SK-N-SH (cell line): Measurements from ENCODE around the gene SH3PXD2A. TPM values are rescaled to one million over a fixed set of nuclear protein-coding genes. Genes with fewer than 3 reads are reported as not detected.

Experiments used
- CTCF ChIA-PET: fragments of 300-600, 350-600 bp; formaldehyde crosslinking; extraction: SDS; loops from one replicate; lab custom pipeline; 2021; lab: Yijun Ruan, JAX
- POLR2A ChIA-PET: fragments of 350-600 bp; sonication (Branson Sonifier 250); formaldehyde crosslinking; extraction: SDS; loops from one replicate; lab custom pipeline; 2020; ENCODE audit warnings: antibody characterized with exemption, inconsistent platforms; lab: Yijun Ruan, JAX
- DNase-seq: peaks from one replicate; pipeline ENCODE4 v3.0.0; 2012
- H2AFZ ChIP-seq: fragments of 200-600 bp; sonication (generic); 2 replicates; pipeline ENCODE4 v1.8.1; 2016; ENCODE audit warnings: antibody characterized with exemption, mild to moderate bottlenecking, low read depth
- H3F3A ChIP-seq: fragments of 200-600 bp; sonication (generic); replicated peaks from 2 replicates; pipeline ENCODE3; 2016; ENCODE audit warnings: antibody characterized with exemption, mild to moderate bottlenecking; ENCODE audit not compliant: insufficient read depth
- H3K27ac ChIP-seq, 2 experiments: fragments of 200-500 bp in 1 of 2; fragments of 200-600 bp in 1 of 2; sonication (Bioruptor generic) in 1 of 2; sonication (generic), shearing (Covaris generic) in 1 of 2; 2 replicates each; pipeline versions ENCODE4 v1.5.1 to v1.6.1; 2014 to 2016; ENCODE audit warnings: low read depth in 2 of 2, inconsistent platforms in 1 of 2, low read length in 1 of 2, mild to moderate bottlenecking in 1 of 2, mixed read lengths in 1 of 2
- H3K27me3 ChIP-seq: fragments of 200-600 bp; sonication (generic), shearing (Covaris generic); 2 replicates; pipeline ENCODE4 v1.6.1; 2016; ENCODE audit warnings: mixed run types; ENCODE audit not compliant: insufficient read depth
- H3K36me3 ChIP-seq, 2 experiments: fragments of 200-500 bp in 1 of 2; fragments of 200-600 bp in 1 of 2; sonication (Bioruptor generic) in 1 of 2; sonication (generic) in 1 of 2; replicated peaks in 1 of 2; 2 replicates each; pipeline versions ENCODE3 to v1.5.1; 2014 to 2016; ENCODE audit warnings: low read length in 1 of 2, mild to moderate bottlenecking in 1 of 2; ENCODE audit not compliant: insufficient read depth in 2 of 2, control insufficient read depth in 1 of 2
- H3K4me1 ChIP-seq, 2 experiments: fragments of 200-500 bp in 1 of 2; fragments of 200-600 bp in 1 of 2; sonication (Bioruptor generic) in 1 of 2; sonication (generic), shearing (Covaris generic) in 1 of 2; 2 replicates each; pipeline versions ENCODE4 v1.5.1 to v1.6.1; 2014 to 2016; ENCODE audit warnings: low read depth in 1 of 2, low read length in 1 of 2, mixed run types in 1 of 2; ENCODE audit not compliant: insufficient read depth in 2 of 2, control insufficient read depth in 1 of 2
- H3K4me2 ChIP-seq: fragments of 200-600 bp; sonication (generic), shearing (Covaris generic); 2 replicates; pipeline ENCODE4 v1.6.1; 2017; ENCODE audit warnings: mixed run types
- H3K4me3 ChIP-seq, 2 experiments: fragments of 200-500 bp in 1 of 2; fragments of 200-600 bp in 1 of 2; sonication (Bioruptor generic) in 1 of 2; sonication (generic), shearing (Covaris generic) in 1 of 2; 2 replicates each; pipeline versions ENCODE4 v1.5.1 to v1.8.1; 2014 to 2016; ENCODE audit warnings: low read depth in 2 of 2, inconsistent platforms in 1 of 2, low read length in 1 of 2, mild to moderate bottlenecking in 1 of 2, mixed read lengths in 1 of 2, moderate library complexity in 1 of 2
- H3K79me2 ChIP-seq: fragments of 200-600 bp; sonication (generic); 2 replicates; pipeline ENCODE4 v1.8.1; 2017; ENCODE audit warnings: mild to moderate bottlenecking; ENCODE audit not compliant: insufficient read depth
- H3K9ac ChIP-seq: fragments of 200-600 bp; sonication (generic); 2 replicates; pipeline ENCODE4 v1.6.1; 2017; ENCODE audit warnings: mixed run types
- H3K9me2 ChIP-seq: fragments of 200-600 bp; sonication (generic); 2 replicates; pipeline ENCODE4 v1.6.1; 2017; ENCODE audit warnings: mixed run types
- H3K9me3 ChIP-seq: fragments of 200-600 bp; sonication (generic); 2 replicates; pipeline ENCODE4 v1.6.1; 2017; ENCODE audit warnings: mixed run types, mild to moderate bottlenecking, moderate library complexity
- H4K20me1 ChIP-seq: fragments of 200-600 bp; sonication (generic); 2 replicates; pipeline ENCODE4 v1.6.1; 2017; ENCODE audit warnings: mild to moderate bottlenecking, mixed run types; ENCODE audit not compliant: insufficient read depth
- CHD2 ChIP-seq: fragments of 150-350 bp; IDR thresholded peaks from 2 replicates; pipeline ENCODE4 v1.6.1; 2018; ENCODE audit warnings: low read length; ENCODE audit not compliant: partially characterized antibody
- EP300 ChIP-seq, 2 experiments: IDR thresholded peaks; 2 replicates each; pipeline versions ENCODE4 v1.4.0 to v1.6.1; 2012; ENCODE audit warnings: borderline replicate concordance in 1 of 2, low read depth in 1 of 2, low read length in 1 of 2
- EZH2phosphoT487 ChIP-seq: fragments of 200-600 bp; sonication (generic); IDR thresholded peaks from 2 replicates; pipeline ENCODE4 v1.6.1; 2017; ENCODE audit warnings: low read depth, mixed run types, mild to moderate bottlenecking, antibody characterized with exemption, moderate library complexity, borderline replicate concordance
- FOXJ3 ChIP-seq: sonication (generic); formaldehyde crosslinking; IDR thresholded peaks from 2 replicates; pipeline ENCODE4 v1.5.1; 2020; ENCODE audit warnings: mild to moderate bottlenecking, missing genetic modification reagents
- FOXM1 ChIP-seq: IDR thresholded peaks from 2 replicates; pipeline ENCODE4 v1.4.0; 2012; ENCODE audit warnings: low read depth, mild to moderate bottlenecking
- GABPA ChIP-seq: IDR thresholded peaks from 2 replicates; pipeline ENCODE4 v1.4.0; 2012; ENCODE audit warnings: low read depth, mild to moderate bottlenecking
- GATA2 ChIP-seq: sonication (generic); formaldehyde crosslinking; IDR thresholded peaks from 2 replicates; pipeline ENCODE4 v1.5.0; 2020; ENCODE audit warnings: mild to moderate bottlenecking, missing genetic modification reagents
- JUND ChIP-seq: IDR thresholded peaks from 2 replicates; pipeline ENCODE4 v1.4.0; 2012
- MEF2A ChIP-seq: IDR thresholded peaks from 2 replicates; pipeline ENCODE4 v1.4.0; 2012; ENCODE audit warnings: low read depth, borderline replicate concordance
- MXI1 ChIP-seq: IDR thresholded peaks from 2 replicates; pipeline ENCODE4 v1.6.1; 2012; ENCODE audit warnings: mild to moderate bottlenecking, low read depth, low read length, improper control_type of control experiment
- NFIC ChIP-seq: IDR thresholded peaks from 2 replicates; pipeline ENCODE4 v1.4.0; 2012; ENCODE audit warnings: borderline replicate concordance
- NRF1 ChIP-seq: IDR thresholded peaks from 2 replicates; pipeline ENCODE4 v1.6.1; 2012; ENCODE audit warnings: low read depth, mild to moderate bottlenecking, low read length
- POLR2AphosphoS5 ChIP-seq: IDR thresholded peaks from 2 replicates; pipeline ENCODE4 v1.6.1; 2012; ENCODE audit warnings: low read depth, low read length
- RAD21 ChIP-seq: IDR thresholded peaks from 2 replicates; pipeline ENCODE4 v1.6.1; 2012; ENCODE audit warnings: mild to moderate bottlenecking, low read length
- RCOR1 ChIP-seq: fragments of 150-350 bp; IDR thresholded peaks from 2 replicates; pipeline ENCODE4 v1.6.1; 2017; ENCODE audit warnings: antibody characterized with exemption, low read length
- RFX5 ChIP-seq: IDR thresholded peaks from 2 replicates; pipeline ENCODE4 v1.6.1; 2012; ENCODE audit warnings: mild to moderate bottlenecking, improper control_type of control experiment, low read length
- RXRA ChIP-seq: IDR thresholded peaks from 2 replicates; pipeline ENCODE4 v1.4.0; 2012; ENCODE audit warnings: low read depth, mild to moderate bottlenecking, borderline replicate concordance
- SIN3A ChIP-seq: IDR thresholded peaks from 2 replicates; pipeline ENCODE4 v1.6.1; 2012; ENCODE audit warnings: low read depth, mild to moderate bottlenecking, low read length, moderate library complexity, borderline replicate concordance
- SMC3 ChIP-seq: IDR thresholded peaks from 2 replicates; pipeline ENCODE4 v1.6.1; 2012; ENCODE audit warnings: low read depth, low read length, improper control_type of control experiment
- TAF1 ChIP-seq: IDR thresholded peaks from 2 replicates; pipeline ENCODE4 v1.6.1; 2012; ENCODE audit warnings: low read depth, mild to moderate bottlenecking, low read length, moderate library complexity, borderline replicate concordance
- TEAD4 ChIP-seq: IDR thresholded peaks from 2 replicates; pipeline ENCODE4 v1.4.0; 2012; ENCODE audit warnings: mild to moderate bottlenecking, borderline replicate concordance; ENCODE audit not compliant: insufficient read depth
- WGBS: methylation state at CpG from one replicate; pipeline ENCODE4 v1.1.6; 2017; ENCODE audit warnings: low lambda C conversion rate; 5-methylcytosine and 5-hydroxymethylcytosine counted together
- polyA plus RNA-seq, 3 experiments: library from polyadenylated mRNA; depleted of rRNA; stranded (reverse); fragments of >200 nt; gene quantifications; 2 replicates each; pipeline ENCODE4 v1.2.3, GENCODE V29; 2012
- TF ChIP-seq, protein P1 (sequence below): IDR thresholded peaks from 2 replicates; pipeline ENCODE4 v1.4.0; 2012; ENCODE audit warnings: low read depth
- TF ChIP-seq, protein P2 (sequence below): IDR thresholded peaks from 2 replicates; pipeline ENCODE4 v1.4.0; 2012; ENCODE audit warnings: low read depth, borderline replicate concordance
- TF ChIP-seq, protein P3 (sequence below): IDR thresholded peaks from 2 replicates; pipeline ENCODE4; 2012
- TF ChIP-seq, protein P4 (sequence below): fragments of 200-600 bp; sonication (generic); IDR thresholded peaks from 2 replicates; pipeline ENCODE4 v1.6.1; 2017; ENCODE audit warnings: antibody characterized with exemption, mild to moderate bottlenecking, moderate library complexity
- TF ChIP-seq, protein P5 (sequence below): IDR thresholded peaks from 2 replicates; pipeline ENCODE4 v1.4.0; 2012; ENCODE audit warnings: low read depth, borderline replicate concordance

The SH3PXD2A gene
- polyA plus RNA-seq, 1 of the 3 experiments (the other 2 are of a cell fraction), result 2.5 TPM

- TF ChIP-seq, protein P1, sequence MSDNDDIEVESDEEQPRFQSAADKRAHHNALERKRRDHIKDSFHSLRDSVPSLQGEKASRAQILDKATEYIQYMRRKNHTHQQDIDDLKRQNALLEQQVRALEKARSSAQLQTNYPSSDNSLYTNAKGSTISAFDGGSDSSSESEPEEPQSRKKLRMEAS, result no peak
- TF ChIP-seq, protein P2, sequence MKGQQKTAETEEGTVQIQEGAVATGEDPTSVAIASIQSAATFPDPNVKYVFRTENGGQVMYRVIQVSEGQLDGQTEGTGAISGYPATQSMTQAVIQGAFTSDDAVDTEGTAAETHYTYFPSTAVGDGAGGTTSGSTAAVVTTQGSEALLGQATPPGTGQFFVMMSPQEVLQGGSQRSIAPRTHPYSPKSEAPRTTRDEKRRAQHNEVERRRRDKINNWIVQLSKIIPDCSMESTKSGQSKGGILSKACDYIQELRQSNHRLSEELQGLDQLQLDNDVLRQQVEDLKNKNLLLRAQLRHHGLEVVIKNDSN, result no peak
- no peak for TF ChIP-seq RXRA
- TF ChIP-seq TAF1, result no peak
- TF ChIP-seq, protein P3, sequence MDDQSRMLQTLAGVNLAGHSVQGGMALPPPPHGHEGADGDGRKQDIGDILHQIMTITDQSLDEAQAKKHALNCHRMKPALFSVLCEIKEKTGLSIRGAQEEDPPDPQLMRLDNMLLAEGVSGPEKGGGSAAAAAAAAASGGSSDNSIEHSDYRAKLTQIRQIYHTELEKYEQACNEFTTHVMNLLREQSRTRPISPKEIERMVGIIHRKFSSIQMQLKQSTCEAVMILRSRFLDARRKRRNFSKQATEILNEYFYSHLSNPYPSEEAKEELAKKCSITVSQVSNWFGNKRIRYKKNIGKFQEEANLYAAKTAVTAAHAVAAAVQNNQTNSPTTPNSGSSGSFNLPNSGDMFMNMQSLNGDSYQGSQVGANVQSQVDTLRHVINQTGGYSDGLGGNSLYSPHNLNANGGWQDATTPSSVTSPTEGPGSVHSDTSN, result no peak
- peak; percentile 54; the same call in 1 of the 2 replicates for TF ChIP-seq MXI1
- TF ChIP-seq FOXJ3 (CRISPR knock-in tag), result no peak
- TF ChIP-seq JUND, result no peak
- no peak for TF ChIP-seq TEAD4
- no peak for TF ChIP-seq NFIC
- TF ChIP-seq RCOR1, result peak; percentile 73; the same call in 1 of the 2 replicates
- peak; percentile 61 for TF ChIP-seq GATA2 (CRISPR knock-in tag)
- no peak for TF ChIP-seq SIN3A
- no peak for TF ChIP-seq SMC3
- no peak for TF ChIP-seq POLR2AphosphoS5
Observed at GRCh38 chr10:103876155-103876554, 20.8 kb upstream of the SH3PXD2A start (continued).

DNA sequence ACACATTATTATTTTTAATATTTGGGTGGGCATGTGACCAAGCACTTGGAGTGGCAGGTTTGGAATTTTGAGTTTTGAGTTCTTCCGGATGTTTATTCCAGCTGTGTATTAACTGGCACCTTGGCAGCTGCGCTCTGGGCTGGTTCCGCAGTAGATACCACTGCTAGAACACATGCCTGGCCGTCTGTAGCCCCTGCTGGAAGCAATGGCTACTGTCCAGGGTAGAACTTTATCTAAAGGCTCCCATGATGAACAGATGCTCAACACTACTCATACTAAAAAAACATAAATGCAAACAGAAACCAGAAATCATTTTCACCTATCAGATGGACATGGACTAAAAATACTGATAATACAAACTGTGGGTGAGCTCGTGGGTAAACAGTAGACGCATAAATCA, 19.4 kb upstream of the SH3PXD2A start:
- H4K20me1 ChIP-seq, result no peaks in the 10 kb centered on the region
- H3K4me1 ChIP-seq, result peaks cover 0 to 19% of the 10 kb centered on the region in 2 experiments; a peak in 2 of 4 replicates
- WGBS, result 71% methylated on average over 6 of the region's 6 CpGs
- H3K79me2 ChIP-seq, result no peaks in the 10 kb centered on the region
- no peak overlapping the region for H3K9ac ChIP-seq
- H3K9me3 ChIP-seq, result no peaks in the 10 kb centered on the region
- no peak overlapping the region for H3K4me3 ChIP-seq
- no peaks in the 10 kb centered on the region for H3F3A ChIP-seq
- peaks cover 9 to 13% of the 10 kb centered on the region in 2 experiments for H3K36me3 ChIP-seq
- peak overlapping the region in 1 of 2 experiments; percentile 88; a peak in 2 of 4 replicates for H3K27ac ChIP-seq
- H3K27me3 ChIP-seq, result no peaks in the 10 kb centered on the region
- H3K4me2 ChIP-seq, result no peak overlapping the region
- no peak overlapping the region for H2AFZ ChIP-seq
- peak; percentile 77 for DNase-seq
- H3K9me2 ChIP-seq, result no peaks in the 10 kb centered on the region
- CTCF ChIA-PET, result interaction anchor here (0.8 to 4.8 kb wide), 15 partner anchors 8 to 189 kb away, joined by 3 to 31 read pairs (median 4); partner anchors contain the start of gene SH3PXD2A
- POLR2A ChIA-PET, result interaction anchor here (0.7 kb wide), 1 partner anchor 19 kb away, joined by 3 read pairs; no protein-coding TSS in a partner anchor
- TF ChIP-seq RXRA, result no peak
- TF ChIP-seq RFX5, result 0 out of 2 replicates have a peak, but pooled peaks have one; percentile 8
- TF ChIP-seq, protein P4, sequence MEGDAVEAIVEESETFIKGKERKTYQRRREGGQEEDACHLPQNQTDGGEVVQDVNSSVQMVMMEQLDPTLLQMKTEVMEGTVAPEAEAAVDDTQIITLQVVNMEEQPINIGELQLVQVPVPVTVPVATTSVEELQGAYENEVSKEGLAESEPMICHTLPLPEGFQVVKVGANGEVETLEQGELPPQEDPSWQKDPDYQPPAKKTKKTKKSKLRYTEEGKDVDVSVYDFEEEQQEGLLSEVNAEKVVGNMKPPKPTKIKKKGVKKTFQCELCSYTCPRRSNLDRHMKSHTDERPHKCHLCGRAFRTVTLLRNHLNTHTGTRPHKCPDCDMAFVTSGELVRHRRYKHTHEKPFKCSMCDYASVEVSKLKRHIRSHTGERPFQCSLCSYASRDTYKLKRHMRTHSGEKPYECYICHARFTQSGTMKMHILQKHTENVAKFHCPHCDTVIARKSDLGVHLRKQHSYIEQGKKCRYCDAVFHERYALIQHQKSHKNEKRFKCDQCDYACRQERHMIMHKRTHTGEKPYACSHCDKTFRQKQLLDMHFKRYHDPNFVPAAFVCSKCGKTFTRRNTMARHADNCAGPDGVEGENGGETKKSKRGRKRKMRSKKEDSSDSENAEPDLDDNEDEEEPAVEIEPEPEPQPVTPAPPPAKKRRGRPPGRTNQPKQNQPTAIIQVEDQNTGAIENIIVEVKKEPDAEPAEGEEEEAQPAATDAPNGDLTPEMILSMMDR, result no peak
- no peak for TF ChIP-seq NRF1
- no peak for TF ChIP-seq MEF2A
- peak; percentile 59; the same call in 1 of the 2 replicates for TF ChIP-seq GATA2 (CRISPR knock-in tag)
- TF ChIP-seq, protein P5, sequence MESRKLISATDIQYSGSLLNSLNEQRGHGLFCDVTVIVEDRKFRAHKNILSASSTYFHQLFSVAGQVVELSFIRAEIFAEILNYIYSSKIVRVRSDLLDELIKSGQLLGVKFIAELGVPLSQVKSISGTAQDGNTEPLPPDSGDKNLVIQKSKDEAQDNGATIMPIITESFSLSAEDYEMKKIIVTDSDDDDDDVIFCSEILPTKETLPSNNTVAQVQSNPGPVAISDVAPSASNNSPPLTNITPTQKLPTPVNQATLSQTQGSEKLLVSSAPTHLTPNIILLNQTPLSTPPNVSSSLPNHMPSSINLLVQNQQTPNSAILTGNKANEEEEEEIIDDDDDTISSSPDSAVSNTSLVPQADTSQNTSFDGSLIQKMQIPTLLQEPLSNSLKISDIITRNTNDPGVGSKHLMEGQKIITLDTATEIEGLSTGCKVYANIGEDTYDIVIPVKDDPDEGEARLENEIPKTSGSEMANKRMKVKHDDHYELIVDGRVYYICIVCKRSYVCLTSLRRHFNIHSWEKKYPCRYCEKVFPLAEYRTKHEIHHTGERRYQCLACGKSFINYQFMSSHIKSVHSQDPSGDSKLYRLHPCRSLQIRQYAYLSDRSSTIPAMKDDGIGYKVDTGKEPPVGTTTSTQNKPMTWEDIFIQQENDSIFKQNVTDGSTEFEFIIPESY, result no peak
- TF ChIP-seq FOXM1, result no peak
- no peak for TF ChIP-seq SIN3A
- peak; percentile 57 for TF ChIP-seq CHD2
- peak; percentile 36 for TF ChIP-seq RAD21
- TF ChIP-seq, protein P1, result no peak
- TF ChIP-seq FOXJ3 (CRISPR knock-in tag), result 0 out of 2 replicates have a peak, but pooled peaks have one; percentile 23
- TF ChIP-seq EP300 (IDR thresholded peaks at IDR 0.05; ENCODE audit: borderline replicate concordance in 1 of 2, low read depth in 1 of 2, low read length in 1 of 2), result peak in 1 of 2 experiments; percentile 65; a peak in 1 of 4 replicates
- TF ChIP-seq MXI1, result peak; percentile 81; the same call in 1 of the 2 replicates
- TF ChIP-seq RCOR1, result peak; percentile 23; the same call in 1 of the 2 replicates
- TF ChIP-seq GABPA, result no peak
- no peak for TF ChIP-seq EZH2phosphoT487
